GM18502 (cell line): Measurements from ENCODE around the gene PEX16.
A peak's percentile ranks its signal among the peaks of the same experiment; 100 is the strongest.

Experiments
- ATAC-seq: cut with Tn5 transposase; IDR thresholded peaks from one replicate; pipeline ENCODE4 v1.9.1; 2021; ENCODE audit warnings: mild to moderate bottlenecking; ENCODE audit not compliant: unreplicated experiment, poor library complexity

The PEX16 gene

GRCh38 chr11:45931739-45932138 lies 14.1 kb upstream of the PEX16 start:
- ATAC-seq, result no peak

- ATAC-seq, result no peak
Measured at GRCh38 chr11:45930951-45931570, 13.4 kb upstream of the PEX16 start.

GRCh38 chr11:45930031-45930794 lies 12.5 kb upstream of the PEX16 start:
- peak; percentile 94 for ATAC-seq

GRCh38 chr11:45929486-45930030 lies 11.9 kb upstream of the PEX16 start:
- no peak for ATAC-seq

- ATAC-seq, result no peak
Measured at GRCh38 chr11:45928535-45929215, 11.0 kb upstream of the PEX16 start.

- ATAC-seq, result no peak
Measured at GRCh38 chr11:45927684-45928413, 10.2 kb upstream of the PEX16 start.

GRCh38 chr11:45927332-45927683 lies 9.6 kb upstream of the PEX16 start:
- ATAC-seq, result no peak

GRCh38 chr11:45926536-45927331 lies 9.1 kb upstream of the PEX16 start:
- ATAC-seq, result no peak

GRCh38 chr11:45926001-45926401 lies 8.3 kb upstream of the PEX16 start:
- no peak for ATAC-seq

- ATAC-seq, result no peak
Measured at GRCh38 chr11:45925550-45925949, 7.9 kb upstream of the PEX16 start.

GRCh38 chr11:45924927-45925326 lies 7.2 kb upstream of the PEX16 start:
- ATAC-seq, result no peak

- ATAC-seq, result no peak
Measured at GRCh38 chr11:45924036-45924915, 6.6 kb upstream of the PEX16 start.

- no peak for ATAC-seq
Measured at GRCh38 chr11:45922425-45923082, 4.9 kb upstream of the PEX16 start, which contains the start of gene LARGE2. LARGE2 (plus strand) TSS chr11:45922656; CDS start chr11:45922883, 227 bp downstream.

GRCh38 chr11:45921561-45922424 lies 4.1 kb upstream of the PEX16 start:
- ATAC-seq, result no peak

- no peak for ATAC-seq
Measured at GRCh38 chr11:45920531-45921477, 3.1 kb upstream of the PEX16 start.

- no peak for ATAC-seq
Measured at GRCh38 chr11:45919806-45920530, 2.3 kb upstream of the PEX16 start.
